A204.1 (cell line): ENCODE results near the gene ABCA4.

Source experiments
- FAIRE-seq: peaks from 2 replicates; lab custom pipeline; 2012; peaks lifted over from hg19 to GRCh38; lab: Jason Lieb, UNC

The ABCA4 gene

GRCh38 chr1:94050675-94051074, 70.3 kb downstream of the ABCA4 start:
- no peak for FAIRE-seq

- FAIRE-seq: no peak
These were observed 70.7 kb downstream of the ABCA4 start for GRCh38 chr1:94050254-94050653.

GRCh38 chr1:94049791-94050190, 71.2 kb downstream of the ABCA4 start:
- FAIRE-seq: no peak

- FAIRE-seq: no peak
These were observed 72.4 kb downstream of the ABCA4 start for GRCh38 chr1:94048413-94049164.

- no peak for FAIRE-seq
These were observed 73.0 kb downstream of the ABCA4 start for GRCh38 chr1:94047949-94048348.

- peak; percentile 96 for FAIRE-seq
These were observed 75.4 kb downstream of the ABCA4 start for GRCh38 chr1:94045465-94046056.

- no peak for FAIRE-seq
These were observed 76.1 kb downstream of the ABCA4 start for GRCh38 chr1:94044891-94045290.

- no peak for FAIRE-seq
These were observed 76.6 kb downstream of the ABCA4 start for GRCh38 chr1:94044290-94044790.

- FAIRE-seq: peak; percentile 6
These were observed 77.1 kb downstream of the ABCA4 start for GRCh38 chr1:94043738-94044289.

GRCh38 chr1:94042388-94042787, 78.6 kb downstream of the ABCA4 start:
- FAIRE-seq: no peak

GRCh38 chr1:94039871-94040569, 80.9 kb downstream of the ABCA4 start:
- no peak for FAIRE-seq

- FAIRE-seq: no peak
These were observed 81.5 kb downstream of the ABCA4 start for GRCh38 chr1:94039514-94039870.

GRCh38 chr1:94038511-94038910, 82.4 kb downstream of the ABCA4 start:
- FAIRE-seq: no peak

- no peak for FAIRE-seq
These were observed 83.3 kb downstream of the ABCA4 start for GRCh38 chr1:94037392-94038229.

GRCh38 chr1:94036730-94037129, 84.2 kb downstream of the ABCA4 start:
- no peak for FAIRE-seq

- no peak for FAIRE-seq
These were observed 87.1 kb downstream of the ABCA4 start for GRCh38 chr1:94033849-94034248.

- FAIRE-seq: no peak
These were observed 88.3 kb downstream of the ABCA4 start for GRCh38 chr1:94032637-94033036.

- no peak for FAIRE-seq
These were observed 89.4 kb downstream of the ABCA4 start for GRCh38 chr1:94031591-94031990.

- FAIRE-seq: no peak
These were observed 89.8 kb downstream of the ABCA4 start for GRCh38 chr1:94031154-94031553.

GRCh38 chr1:94029130-94029993, 91.6 kb downstream of the ABCA4 start:
- no peak for FAIRE-seq
